H1 (cell line): Measurements from ENCODE around the gene CRYGA. TPM values are rescaled to one million over a fixed set of nuclear protein-coding genes. Genes with fewer than 3 reads are reported as not detected.

Experiments used
- CTCF ChIA-PET: fragments of 300-600 bp; sonication (Branson Sonifier 250); formaldehyde crosslinking; loops from one replicate; lab custom pipeline; 2021; ENCODE audit not compliant: partially characterized antibody; lab: Charles Lee
- POLR2A ChIA-PET: fragments of 300-600 bp; sonication (Branson Sonifier 250); formaldehyde crosslinking; loops from one replicate; lab custom pipeline; 2021; ENCODE audit warnings: inconsistent platforms; ENCODE audit not compliant: partially characterized antibody; lab: Charles Lee
- DNase-seq, 2 experiments: peaks; one replicate each; pipeline versions ENCODE4 v3.0.0 to v3.0.0-alpha.2; 2010 to 2022; ENCODE audit warnings: low spot score in 2 of 2, low read depth in 1 of 2, mixed read lengths in 1 of 2
- FAIRE-seq: peaks from 2 replicates; lab custom pipeline; 2011; peaks lifted over from hg19 to GRCh38; lab: Jason Lieb, UNC
- H2AFZ ChIP-seq: 2 replicates; pipeline ENCODE4 v1.8.1; 2012; ENCODE audit warnings: low read length, inconsistent platforms
- H2AK5ac ChIP-seq: 2 replicates; pipeline ENCODE4 v1.6.1; 2013; ENCODE audit warnings: low read depth, low read length
- H2BK120ac ChIP-seq: replicated peaks from 2 replicates; pipeline ENCODE3; 2013; ENCODE audit warnings: low read depth, low read length, inconsistent platforms
- H2BK12ac ChIP-seq: 2 replicates; pipeline ENCODE4 v1.6.1; 2013; ENCODE audit warnings: low read depth, low read length
- H2BK15ac ChIP-seq: 2 replicates; pipeline ENCODE4 v1.6.1; 2013; ENCODE audit warnings: low read length
- H2BK20ac ChIP-seq: 2 replicates; pipeline ENCODE4 v1.6.1; 2013; ENCODE audit warnings: low read length
- H2BK5ac ChIP-seq: 2 replicates; pipeline ENCODE4 v1.6.1; 2013; ENCODE audit warnings: low read depth, low read length
- H3K14ac ChIP-seq: 2 replicates; pipeline ENCODE4 v1.6.1; 2013; ENCODE audit warnings: inconsistent platforms; ENCODE audit not compliant: insufficient read length
- H3K18ac ChIP-seq: 2 replicates; pipeline ENCODE4 v1.6.1; 2013; ENCODE audit warnings: low read length; ENCODE audit errors: extremely low read depth
- H3K23ac ChIP-seq: 2 replicates; pipeline ENCODE4 v1.6.1; 2013; ENCODE audit warnings: inconsistent platforms; ENCODE audit not compliant: insufficient read length
- H3K23me2 ChIP-seq: 2 replicates; pipeline ENCODE4 v1.6.1; 2013; ENCODE audit warnings: low read depth, low read length
- H3K27ac ChIP-seq: 2 replicates; pipeline ENCODE4 v1.6.1; 2011; ENCODE audit warnings: low read depth, low read length, inconsistent platforms
- H3K27me3 ChIP-seq, 4 experiments: replicated peaks in 1 of 4; 1 replicate in 1 of 4; 2 replicates in 3 of 4; pipeline versions ENCODE4 v1.6.1 to v1.8.1; 2011 to 2013; ENCODE audit warnings: low read length in 3 of 4, mild to moderate bottlenecking in 3 of 4, inconsistent platforms in 2 of 4, mixed read lengths in 2 of 4, moderate library complexity in 1 of 4; ENCODE audit not compliant: control insufficient read depth in 3 of 4, insufficient read depth in 3 of 4; ENCODE audit errors: extremely low read depth in 1 of 4
- H3K36me3 ChIP-seq, 4 experiments: 2 replicates each; pipeline versions ENCODE4 v1.6.1 to v1.8.1; 2011 to 2013; ENCODE audit warnings: mild to moderate bottlenecking in 4 of 4, low read length in 3 of 4, moderate library complexity in 2 of 4, control low read depth in 1 of 4, inconsistent platforms in 1 of 4; ENCODE audit not compliant: insufficient read depth in 4 of 4, control insufficient read depth in 2 of 4
- H3K4ac ChIP-seq: replicated peaks from 2 replicates; pipeline ENCODE3; 2013; ENCODE audit warnings: low read length, low read depth, mixed read lengths, inconsistent platforms; ENCODE audit not compliant: insufficient read length
- H3K4me1 ChIP-seq, 4 experiments: replicated peaks in 1 of 4; 1 replicate in 1 of 4; 2 replicates in 3 of 4; pipeline versions ENCODE4 v1.6.1 to v1.8.1; 2011 to 2013; ENCODE audit warnings: low read length in 3 of 4, inconsistent platforms in 2 of 4, mixed read lengths in 1 of 4; ENCODE audit not compliant: insufficient read depth in 4 of 4, control insufficient read depth in 3 of 4
- H3K4me2 ChIP-seq, 2 experiments: 2 replicates each; pipeline versions ENCODE4 v1.6.1 to v1.8.1; 2011 to 2013; ENCODE audit warnings: low read depth in 2 of 2, low read length in 2 of 2, control low read depth in 1 of 2, inconsistent platforms in 1 of 2, mild to moderate bottlenecking in 1 of 2; ENCODE audit not compliant: insufficient read depth in 1 of 2
- H3K4me3 ChIP-seq, 4 experiments: fragments of 200-600, 300-600 bp in 1 of 4; sonication (generic), shearing (Covaris generic), sonication (Bioruptor Twin) in 1 of 4; 2 replicates each; pipeline versions ENCODE4 v1.5.1 to v1.8.1; 2011 to 2016; ENCODE audit warnings: low read length in 4 of 4, low read depth in 3 of 4, control low read depth in 2 of 4, inconsistent platforms in 2 of 4, mild to moderate bottlenecking in 2 of 4, mixed read lengths in 1 of 4, moderate library complexity in 1 of 4; ENCODE audit not compliant: insufficient read depth in 2 of 4; ENCODE audit errors: extremely low read depth in 1 of 4
- H3K56ac ChIP-seq: replicated peaks from 2 replicates; pipeline ENCODE3; 2013; ENCODE audit warnings: low read depth, mild to moderate bottlenecking, mixed read lengths, low read length, inconsistent platforms; ENCODE audit not compliant: insufficient read length
- H3K79me1 ChIP-seq: 2 replicates; pipeline ENCODE4 v1.6.1; 2013; ENCODE audit warnings: low read depth, low read length, control low read depth
- H3K79me2 ChIP-seq, 2 experiments: 2 replicates each; pipeline versions ENCODE4 v1.6.1 to v1.8.1; 2012 to 2013; ENCODE audit warnings: low read length in 2 of 2, mild to moderate bottlenecking in 2 of 2, inconsistent platforms in 1 of 2; ENCODE audit not compliant: insufficient read depth in 2 of 2, control insufficient read depth in 1 of 2
- H3K9ac ChIP-seq, 4 experiments: replicated peaks in 1 of 4; 1 replicate in 1 of 4; 2 replicates in 3 of 4; pipeline versions ENCODE4 v1.6.1 to v1.8.1; 2011 to 2013; ENCODE audit warnings: low read depth in 3 of 4, low read length in 3 of 4, control low read depth in 2 of 4, mild to moderate bottlenecking in 2 of 4, moderate library complexity in 2 of 4, inconsistent platforms in 1 of 4; ENCODE audit errors: extremely low read depth in 1 of 4
- H3K9me3 ChIP-seq, 2 experiments: 2 replicates each; pipeline versions ENCODE4 v1.6.1 to v1.8.1; 2012 to 2013; ENCODE audit warnings: mild to moderate bottlenecking in 2 of 2, moderate library complexity in 2 of 2, control low read depth in 1 of 2, inconsistent platforms in 1 of 2, low read depth in 1 of 2, low read length in 1 of 2, mixed read lengths in 1 of 2; ENCODE audit not compliant: insufficient read depth in 2 of 2
- H4K20me1 ChIP-seq, 2 experiments: replicated peaks in 1 of 2; 2 replicates each; pipeline versions ENCODE3 to v1.8.1; 2011 to 2013; ENCODE audit warnings: inconsistent platforms in 2 of 2, low read length in 2 of 2, mild to moderate bottlenecking in 1 of 2; ENCODE audit not compliant: insufficient read depth in 2 of 2, control insufficient read depth in 1 of 2
- H4K5ac ChIP-seq: 2 replicates; pipeline ENCODE4 v1.6.1; 2013; ENCODE audit warnings: low read length, low read depth, mixed read lengths, inconsistent platforms; ENCODE audit not compliant: insufficient read length
- H4K8ac ChIP-seq: 2 replicates; pipeline ENCODE4 v1.8.0; 2013; ENCODE audit warnings: mild to moderate bottlenecking, moderate library complexity, low read length, inconsistent platforms; ENCODE audit not compliant: insufficient read depth; ENCODE audit errors: extremely low read depth
- H4K91ac ChIP-seq: replicated peaks from 2 replicates; pipeline ENCODE3; 2013; ENCODE audit warnings: low read length, mixed read lengths, inconsistent platforms; ENCODE audit not compliant: insufficient read length
- CHD2 ChIP-seq: IDR thresholded peaks from 2 replicates; pipeline ENCODE4 v1.6.1; 2012; ENCODE audit warnings: low read length, improper control_type of control experiment
- JUN ChIP-seq: IDR thresholded peaks from 2 replicates; pipeline ENCODE4 v1.6.1; 2011; ENCODE audit warnings: low read depth, mild to moderate bottlenecking, improper control_type of control experiment, low read length
- RXRA ChIP-seq: IDR thresholded peaks from 2 replicates; pipeline ENCODE4 v1.6.1; 2011; ENCODE audit warnings: low read depth, mild to moderate bottlenecking, low read length, moderate library complexity; ENCODE audit not compliant: insufficient read depth
- SIRT6 ChIP-seq: IDR thresholded peaks from one replicate; pipeline ENCODE4 v1.7.1; 2012; ENCODE audit warnings: low read length, inconsistent platforms
- TAF7 ChIP-seq: optimal IDR thresholded peaks from 2 replicates; pipeline ENCODE3; 2011; ENCODE audit warnings: low read depth, mild to moderate bottlenecking, inconsistent platforms, low read length, moderate library complexity, borderline replicate concordance
- ZNF274 ChIP-seq: IDR thresholded peaks from 2 replicates; pipeline ENCODE4 v1.7.0; 2012; ENCODE audit warnings: low read length, borderline replicate concordance; ENCODE audit errors: extremely low read depth
- WGBS, 2 experiments: shearing (Covaris generic) in 1 of 2; methylation state at CpG; one replicate each; pipeline versions ENCODE4 v1.1.6 to v1.1.7; 2013 to 2015; ENCODE audit warnings: low lambda C conversion rate in 2 of 2, mixed read lengths in 2 of 2, inconsistent platforms in 1 of 2, low coverage in 1 of 2, missing lambda C conversion rate in 1 of 2; ENCODE audit not compliant: insufficient replicate concordance in 2 of 2, insufficient coverage in 1 of 2, insufficient read length in 1 of 2; ENCODE audit errors: extremely low coverage in 1 of 2, missing lambda C conversion rate in 1 of 2; 5-methylcytosine and 5-hydroxymethylcytosine counted together
- polyA plus RNA-seq, 7 experiments: library from polyadenylated mRNA; depleted of rRNA in 3 of 7; stranded (reverse) in 5 of 7; unstranded in 2 of 7; fragments of >200 nt in 5 of 7; fragments of 200-250 nt in 2 of 7; gene quantifications; 1 replicate in 5 of 7; 2 replicates in 1 of 7; 4 replicates in 1 of 7; pipeline versions ENCODE4 v1.2.1 to v1.2.3, GENCODE V29; 2011 to 2013; ENCODE audit warnings: missing spikeins in 2 of 7, mixed read lengths in 2 of 7
- total RNA-seq: library from RNA; stranded (reverse); fragmentation: NEBNext Ultra II Directional; extraction: Animal tissue kit (Norgen Biotek cat#: 25700); gene quantifications from 2 replicates; pipeline ENCODE4 v1.2.1, GENCODE V29; 2021

The CRYGA gene
- total and polyA plus RNA-seq, 2 of the 8 experiments (the other 6 are each of a cell fraction or from before 2014, with no cell fraction given) = not detected

DNA sequence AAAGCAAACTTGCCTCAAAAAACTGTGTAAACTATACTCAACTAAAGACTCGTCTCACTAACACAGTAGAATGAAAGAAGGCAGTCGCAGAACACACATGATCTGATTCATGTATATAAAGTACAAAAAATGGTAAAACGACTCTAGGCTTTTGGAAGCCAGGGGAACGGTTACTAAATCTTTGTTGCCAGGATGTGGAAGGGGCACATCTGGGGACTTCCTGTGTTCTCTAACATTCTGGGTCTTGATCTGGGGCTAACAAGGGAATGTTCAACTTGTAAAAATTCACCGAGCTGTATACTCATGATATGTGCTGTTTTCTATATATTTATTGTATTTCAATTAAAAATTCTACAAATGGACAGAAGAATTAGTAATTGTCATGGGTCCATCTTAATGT is 40.8 kb upstream of the CRYGA start:
- Histone ChIP-seq H2BK20ac (no peak overlapping the region), H3K4me3 (no peak overlapping the region), H2BK15ac (no peak overlapping the region), H4K91ac (no peak overlapping the region), H3K14ac (no peak overlapping the region), H4K8ac (no peak overlapping the region), H3K9me3 (no peaks in the 10 kb centered on the region), H3K4ac (no peak overlapping the region), H2BK5ac (no peak overlapping the region), H3K79me2 (no peaks in the 10 kb centered on the region), H2AFZ (no peak overlapping the region), H2BK120ac (no peak overlapping the region), H4K5ac (no peak overlapping the region), H2BK12ac (no peak overlapping the region), H3K4me2 (no peak overlapping the region), H3K23ac (no peak overlapping the region), H4K20me1 (no peaks in the 10 kb centered on the region), H3K79me1 (no peaks in the 10 kb centered on the region), H3K27me3 (no peaks in the 10 kb centered on the region), H3K18ac (no peak overlapping the region), H3K23me2 (no peaks in the 10 kb centered on the region; the same call in 1 of the 2 replicates), H3K36me3 (no peaks in the 10 kb centered on the region), H3K9ac (no peak overlapping the region), H3K56ac (no peak overlapping the region), H3K27ac (no peak overlapping the region), H3K4me1 (no peaks in the 10 kb centered on the region), H2AK5ac (no peak overlapping the region)
- POLR2A ChIA-PET = interaction anchor here (0.9 kb wide), 1 partner anchor 29 kb away, joined by 3 read pairs; no protein-coding TSS in a partner anchor
- TF ChIP-seq ZNF274 = no peak
- no peak for TF ChIP-seq TAF7
- no peak for TF ChIP-seq SIRT6
- no peak for TF ChIP-seq JUN
- no peak for TF ChIP-seq CHD2
- no peak for TF ChIP-seq RXRA
- WGBS, 2 experiments = 87% methylated on average over 5 of the region's 5 CpGs; no CpG with 5 or more reads in 1 of the 2 experiments
- CTCF ChIA-PET = interaction anchor here (1.3 to 1.7 kb wide), 2 partner anchors 10 to 28 kb away, joined by 3 to 9 read pairs; no protein-coding TSS in a partner anchor
- FAIRE-seq (no peak), DNase-seq (no peak)
